Measurements from ENCODE around the gene PM20D2.

The PM20D2 gene

DNA sequence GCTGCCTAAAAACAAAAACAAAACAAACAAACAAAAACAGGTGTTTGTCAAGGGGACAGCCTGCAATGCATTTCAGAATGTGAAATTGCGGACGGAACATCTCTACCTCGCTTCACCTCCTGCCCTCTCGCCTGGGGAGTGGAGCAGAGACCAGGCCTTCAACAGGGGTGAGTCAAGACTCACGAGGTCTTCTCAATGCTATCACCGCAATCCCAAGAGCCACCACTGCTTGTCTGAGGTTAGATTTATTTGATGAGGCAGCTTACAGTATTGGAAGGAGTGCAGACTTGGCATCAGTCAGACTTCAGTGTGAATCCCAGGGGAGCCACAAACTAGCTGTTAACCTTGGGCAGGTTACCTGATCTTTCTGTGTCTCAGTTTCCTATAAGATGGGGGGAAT, 63.6 kb downstream of the PM20D2 start:
- DNase-seq = no peak

DNA sequence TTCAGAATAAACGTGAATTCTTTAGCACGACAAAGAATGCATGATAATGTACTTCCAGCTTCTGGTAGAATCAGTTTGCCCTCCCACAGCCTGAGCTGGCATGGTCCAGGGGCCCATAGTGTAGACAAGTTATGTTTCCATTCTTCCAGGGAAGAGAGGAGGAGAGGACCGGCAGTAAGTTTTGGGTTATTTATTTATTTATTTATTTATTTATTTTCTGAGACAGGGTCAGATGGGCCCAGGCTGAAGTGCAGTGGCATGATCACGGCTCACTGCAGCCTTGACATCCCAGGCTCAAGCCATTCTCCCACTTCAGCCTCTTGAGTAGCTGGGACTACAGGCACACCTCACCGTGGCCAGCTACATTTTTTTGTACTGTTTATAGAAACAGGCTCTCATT, 66.6 kb downstream of the PM20D2 start:
- no peak for DNase-seq

DNA sequence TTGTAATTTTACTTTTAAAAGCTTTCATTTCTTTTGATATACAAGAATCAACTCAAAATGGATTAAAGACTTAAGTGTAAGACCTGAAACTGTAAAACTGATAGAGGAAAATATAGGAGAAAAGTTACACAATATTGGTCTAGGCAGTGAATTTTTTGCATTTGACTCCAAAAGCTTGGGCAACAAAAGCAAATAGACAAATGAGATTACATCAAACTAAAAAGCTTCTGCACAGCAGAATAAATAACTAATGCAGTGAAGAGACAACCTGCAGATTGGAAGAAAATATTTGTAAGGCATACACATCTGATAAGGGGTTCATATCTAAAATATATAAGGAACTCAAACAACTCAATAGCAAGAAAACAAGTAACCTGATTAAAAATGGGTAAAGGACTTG, 68.3 kb downstream of the PM20D2 start:
- no peak for DNase-seq
